ENCODE results near the gene TBL2.

The TBL2 gene

GRCh38 chr7:73518470-73518869, 59.9 kb downstream of the TBL2 start:
- Histone ChIP-seq H3K4me1 (ENCODE audit: control insufficient read depth, insufficient read depth, low read length) (no peaks in the 10 kb centered on the region), H3K4me3 (ENCODE audit: low read depth, low read length) (no peak overlapping the region; the same call in 1 of the 2 replicates), H3K36me3 (ENCODE audit: control insufficient read depth in 2 of 2, insufficient read depth in 1 of 2, low read length in 2 of 2) (peaks cover 38 to 58% of the 10 kb centered on the region in 2 experiments), H3K27ac (ENCODE audit: extremely low read depth, low read depth, low read length) (no peak overlapping the region), H3K9me3 (ENCODE audit: control insufficient read depth, insufficient read depth, low read depth, low read length) (no peaks in the 10 kb centered on the region)
- no peak for TF ChIP-seq ZNF433 (tag by site-specific recombination; IDR thresholded peaks at IDR 0.05; ENCODE audit: low read depth)
- TF ChIP-seq ZNF121 (tag by site-specific recombination; IDR thresholded peaks at IDR 0.05), result peak; percentile 68; the same call in 1 of the 2 replicates
- TF ChIP-seq ATF2 (tag by site-specific recombination; IDR thresholded peaks at IDR 0.05; ENCODE audit: low read depth), result no peak
- TF ChIP-seq ZFP41 (tag by site-specific recombination; IDR thresholded peaks at IDR 0.05; ENCODE audit: borderline replicate concordance), result no peak
- CTCF ChIA-PET, result interaction anchor here (1.5 kb wide), 1 partner anchor 12 kb away, joined by 3 read pairs; no protein-coding TSS in a partner anchor
- POLR2A ChIA-PET, result interaction anchor here (0.6 to 1.2 kb wide), 3 partner anchors 38 to 69 kb away, joined by 3 to 4 read pairs (median 3); partner anchors contain the start of gene TBL2
